Tibial nerve (tissue), 4 donors: ENCODE data around the gene RAD50. TPM values are rescaled to one million over a fixed set of nuclear protein-coding genes. Genes with fewer than 3 reads are reported as not detected.

Experiments
- DNase-seq, 2 donors: peaks; one replicate each; pipeline ENCODE4 v3.0.0-alpha.2; 2019; ENCODE audit warnings: low spot score in 2 of 2
- H3K27ac ChIP-seq, 4 donors: fragments of 200-600 bp; sonication (generic) in 3 of 4; one replicate each; pipeline ENCODE4 v1.5.1; 2017 to 2019; ENCODE audit warnings: mild to moderate bottlenecking in 1 of 4
- H3K27me3 ChIP-seq, 2 donors: fragments of 200-600 bp; sonication (generic) in 1 of 2; one replicate each; pipeline versions ENCODE4 v1.5.1 to v1.6.0; 2017 to 2019
- H3K36me3 ChIP-seq, 3 donors: fragments of 200-600 bp; sonication (generic); one replicate each; pipeline ENCODE4 v1.5.1; 2018 to 2019
- H3K4me1 ChIP-seq, 4 donors: fragments of 200-600 bp; sonication (generic) in 3 of 4; one replicate each; pipeline ENCODE4 v1.5.1; 2017 to 2019
- H3K4me3 ChIP-seq, 4 donors: fragments of 200-600 bp; sonication (generic) in 3 of 4; one replicate each; pipeline ENCODE4 v1.5.1; 2017 to 2019; ENCODE audit warnings: mild to moderate bottlenecking in 1 of 4, moderate library complexity in 1 of 4
- H3K9me3 ChIP-seq, 4 donors: fragments of 200-600 bp; sonication (generic) in 3 of 4; one replicate each; pipeline ENCODE4 v1.5.1; 2017 to 2019
- CTCF ChIP-seq, 5 experiments: fragments of 200-600 bp in 3 of 5; fragments of 450-650 bp in 2 of 5; sonication (generic) in 3 of 5; IDR thresholded peaks; one replicate each; pipeline ENCODE4 v1.5.1; 2016 to 2019; ENCODE audit warnings: antibody characterized with exemption in 5 of 5, mild to moderate bottlenecking in 3 of 5, moderate library complexity in 2 of 5
- EP300 ChIP-seq, 2 donors: sonication (generic); formaldehyde crosslinking; IDR thresholded peaks; one replicate each; pipeline ENCODE4 v1.6.1; 2017; ENCODE audit warnings: antibody characterized with exemption in 2 of 2, mild to moderate bottlenecking in 1 of 2
- POLR2A ChIP-seq, 2 donors: fragments of 450-650 bp; IDR thresholded peaks; one replicate each; pipeline ENCODE4 v1.6.1; 2017; ENCODE audit warnings: antibody characterized with exemption in 2 of 2, mild to moderate bottlenecking in 2 of 2, moderate library complexity in 2 of 2
- WGBS, 2 donors: methylation state at CpG; one replicate each; pipeline ENCODE4 v1.1.5; 2018; 5-methylcytosine and 5-hydroxymethylcytosine counted together
- total RNA-seq, 4 donors: library from RNA; depleted of rRNA; stranded (reverse); fragments of >200 nt; gene quantifications; one replicate each; pipeline ENCODE4 v1.1.0, GENCODE V29; 2016

Gene RAD50
- total RNA-seq, 4 donors from 2014 or later = 36.5 to 40.5 (median 39.2) TPM

GRCh38 chr5:132591145-132591544, 34.4 kb downstream of the RAD50 start:
- no peaks in the 10 kb centered on the region for H3K4me1 ChIP-seq
- TF ChIP-seq EP300 (IDR thresholded peaks at IDR 0.05) = no peak
- no peak for TF ChIP-seq CTCF (IDR thresholded peaks at IDR 0.05)
- no peak for TF ChIP-seq POLR2A (IDR thresholded peaks at IDR 0.05)
- WGBS, 2 donors = 81 to 82% methylated on average over 3 of the region's 3 CpGs
- no peaks in the 10 kb centered on the region for H3K9me3 ChIP-seq
- no peaks in the 10 kb centered on the region for H3K27me3 ChIP-seq
- no peak overlapping the region for H3K4me3 ChIP-seq
- H3K27ac ChIP-seq = no peak overlapping the region
- DNase-seq = no peak
- peaks cover 0 to 77% (median 0%) of the 10 kb centered on the region in 3 donors for H3K36me3 ChIP-seq

DNA sequence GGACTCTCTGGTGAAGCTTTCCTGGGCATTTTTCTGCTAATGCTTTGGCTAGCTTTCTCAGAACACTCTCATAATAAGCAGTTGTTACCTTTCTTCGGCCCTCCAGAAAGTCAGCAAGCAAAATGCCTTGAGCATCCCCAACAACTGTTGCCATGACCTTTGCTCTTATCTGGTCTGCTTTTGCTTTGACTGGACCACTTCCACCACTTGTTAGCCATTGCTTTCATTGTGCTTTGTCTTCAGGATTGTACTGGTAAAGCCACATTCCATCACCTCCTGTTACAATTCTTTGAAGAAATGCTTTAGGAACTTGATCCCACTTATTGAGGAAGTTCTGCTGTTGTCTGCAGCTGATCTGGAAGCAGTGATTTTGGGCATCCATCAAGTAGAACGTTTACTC, 35.7 kb downstream of the RAD50 start:
- no peak for DNase-seq
- peaks cover 0 to 79% (median 0%) of the 10 kb centered on the region in 3 donors for H3K36me3 ChIP-seq
- no peaks in the 10 kb centered on the region for H3K9me3 ChIP-seq
- H3K27ac ChIP-seq = no peak overlapping the region
- TF ChIP-seq EP300 (IDR thresholded peaks at IDR 0.05) = no peak
- no peak for TF ChIP-seq POLR2A (IDR thresholded peaks at IDR 0.05)
- TF ChIP-seq CTCF (IDR thresholded peaks at IDR 0.05) = no peak
- H3K27me3 ChIP-seq = no peaks in the 10 kb centered on the region
- no peak overlapping the region for H3K4me3 ChIP-seq
- no peaks in the 10 kb centered on the region for H3K4me1 ChIP-seq
- 55 to 67% methylated on average over 2 of the region's 2 CpGs for WGBS, 2 donors

- H3K27me3 ChIP-seq = no peaks in the 10 kb centered on the region
- H3K27ac ChIP-seq = no peak overlapping the region
- TF ChIP-seq EP300 (IDR thresholded peaks at IDR 0.05) = no peak
- TF ChIP-seq POLR2A (IDR thresholded peaks at IDR 0.05) = no peak
- TF ChIP-seq CTCF (IDR thresholded peaks at IDR 0.05) = no peak
- no peaks in the 10 kb centered on the region for H3K4me1 ChIP-seq
- no peaks in the 10 kb centered on the region for H3K9me3 ChIP-seq
- 94 to 98% methylated on average over 3 of the region's 3 CpGs for WGBS, 2 donors
- no peak overlapping the region for H3K4me3 ChIP-seq
- H3K36me3 ChIP-seq = peaks cover 0 to 80% (median 0%) of the 10 kb centered on the region in 3 donors
- DNase-seq = no peak
These were observed 37.4 kb downstream of the RAD50 start for GRCh38 chr5:132594170-132594569.

DNA sequence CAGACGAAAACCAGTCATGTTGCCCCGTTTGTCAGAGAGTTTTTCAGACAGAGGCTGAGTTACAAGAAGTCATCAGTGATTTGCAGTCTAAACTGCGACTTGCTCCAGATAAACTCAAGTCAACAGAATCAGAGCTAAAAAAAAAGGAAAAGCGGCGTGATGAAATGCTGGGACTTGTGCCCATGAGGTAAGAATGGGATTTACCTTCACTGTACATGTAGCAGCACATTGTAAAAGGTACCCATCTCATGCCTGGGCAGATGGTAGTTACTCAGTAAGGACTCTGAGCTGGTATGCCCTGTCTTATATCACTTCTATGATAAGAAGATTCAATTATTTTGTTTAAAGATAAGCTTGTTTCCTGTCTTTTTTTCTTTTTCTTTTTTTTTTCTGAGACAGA, 38.8 kb downstream of the RAD50 start:
- no peaks in the 10 kb centered on the region for H3K27me3 ChIP-seq
- no peak for DNase-seq
- H3K4me1 ChIP-seq = no peaks in the 10 kb centered on the region
- H3K9me3 ChIP-seq = no peaks in the 10 kb centered on the region
- H3K4me3 ChIP-seq = no peak overlapping the region
- WGBS, 2 donors = 88 to 91% methylated on average over 5 of the region's 5 CpGs
- TF ChIP-seq EP300 (IDR thresholded peaks at IDR 0.05) (no peak), CTCF (IDR thresholded peaks at IDR 0.05) (no peak), POLR2A (IDR thresholded peaks at IDR 0.05) (no peak)
- H3K27ac ChIP-seq = no peak overlapping the region
- peaks cover 0 to 79% (median 0%) of the 10 kb centered on the region in 3 donors for H3K36me3 ChIP-seq

DNA sequence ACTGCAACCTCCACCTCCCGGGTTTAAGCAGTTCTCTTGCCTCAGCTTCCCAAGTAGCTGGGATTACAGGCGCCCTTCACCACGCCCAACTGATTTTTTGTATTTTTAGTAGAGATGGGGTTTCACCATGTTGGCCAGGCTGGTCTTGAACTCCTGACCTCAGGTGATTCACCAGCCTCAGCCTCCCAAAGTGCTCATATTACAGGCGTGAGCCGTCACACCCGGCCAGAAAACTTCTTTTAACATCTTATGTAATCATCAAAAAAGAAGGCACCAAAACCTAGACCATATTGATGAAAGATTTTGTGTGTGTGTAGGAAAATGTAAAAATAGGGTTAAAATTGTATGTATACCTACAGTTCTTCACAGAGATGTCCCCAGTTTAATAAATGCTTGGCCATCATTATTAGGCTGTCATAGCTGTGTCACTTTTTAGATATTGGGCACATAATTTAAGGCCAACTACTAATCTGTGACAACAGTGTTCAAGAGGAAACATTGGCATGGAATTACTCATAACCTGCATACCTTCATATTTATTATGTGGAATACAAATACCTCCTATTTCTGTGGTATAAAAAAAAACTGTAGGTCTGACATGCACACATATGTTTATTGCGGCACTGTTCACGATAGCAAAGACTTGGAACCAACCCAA, 44.4 kb downstream of the RAD50 start:
- Histone ChIP-seq H3K27ac (no peak overlapping the region), H3K27me3 (no peaks in the 10 kb centered on the region), H3K36me3 (peaks cover 0 to 86% (median 5%) of the 10 kb centered on the region in 3 donors), H3K4me1 (no peaks in the 10 kb centered on the region), H3K9me3 (no peaks in the 10 kb centered on the region), H3K4me3 (no peak overlapping the region)
- DNase-seq = no peak
- 92% methylated on average over 8 of the region's 8 CpGs for WGBS, 2 donors
- TF ChIP-seq EP300 (IDR thresholded peaks at IDR 0.05) = no peak
- TF ChIP-seq POLR2A (IDR thresholded peaks at IDR 0.05) = no peak
- no peak for TF ChIP-seq CTCF (IDR thresholded peaks at IDR 0.05)
